ENCODE measurements around the gene INSR.
"Not testable (repeated sequence)": the region's sequence is repeated elsewhere in the genome, so short reads cannot be mapped to it uniquely, and the experiment has no call there.

Gene INSR

DNA sequence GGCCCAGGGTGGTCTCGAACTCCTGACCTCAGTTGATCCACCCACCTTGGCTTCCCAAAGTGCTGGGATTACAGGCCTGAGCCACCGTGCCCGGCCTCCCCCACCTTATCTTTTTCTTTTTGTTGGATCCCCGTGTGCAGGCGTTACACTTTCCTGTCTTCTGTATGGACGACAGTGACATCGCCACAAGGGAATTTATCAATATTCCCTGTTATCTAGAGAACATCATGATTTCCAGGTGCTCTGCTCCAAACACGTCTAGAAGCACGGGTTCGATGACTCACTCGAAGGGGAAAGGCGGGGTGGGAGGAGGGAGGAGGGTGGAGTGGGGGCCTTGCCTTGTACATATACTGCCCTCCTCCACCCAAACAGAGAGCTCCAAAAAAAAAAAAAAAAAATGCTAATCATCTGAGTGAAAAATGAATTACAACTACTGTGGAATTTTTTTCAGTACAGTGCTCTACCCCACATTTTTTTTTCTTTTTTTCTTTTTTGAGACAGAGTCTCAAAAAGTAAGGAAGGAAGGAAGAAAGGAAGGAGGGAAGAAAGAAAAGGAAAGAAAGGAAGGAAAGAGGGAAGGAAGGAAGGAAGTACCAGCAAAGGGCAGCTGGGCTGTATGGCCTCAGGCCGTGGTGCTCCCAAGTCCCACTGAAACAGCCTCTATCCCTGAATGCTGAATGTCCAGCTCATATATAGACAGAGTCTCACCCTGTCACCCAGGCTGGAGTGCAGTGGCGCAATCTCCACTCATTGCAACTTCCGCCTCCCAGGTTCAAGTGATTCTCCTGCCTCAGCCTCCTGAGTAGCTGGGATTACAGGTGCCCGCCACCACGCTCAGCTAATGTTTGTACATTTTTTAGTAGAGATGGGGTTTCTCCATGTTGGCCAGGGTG is 36.8 kb downstream of the INSR start:
- peak; percentile 18 for DNase-seq

DNA sequence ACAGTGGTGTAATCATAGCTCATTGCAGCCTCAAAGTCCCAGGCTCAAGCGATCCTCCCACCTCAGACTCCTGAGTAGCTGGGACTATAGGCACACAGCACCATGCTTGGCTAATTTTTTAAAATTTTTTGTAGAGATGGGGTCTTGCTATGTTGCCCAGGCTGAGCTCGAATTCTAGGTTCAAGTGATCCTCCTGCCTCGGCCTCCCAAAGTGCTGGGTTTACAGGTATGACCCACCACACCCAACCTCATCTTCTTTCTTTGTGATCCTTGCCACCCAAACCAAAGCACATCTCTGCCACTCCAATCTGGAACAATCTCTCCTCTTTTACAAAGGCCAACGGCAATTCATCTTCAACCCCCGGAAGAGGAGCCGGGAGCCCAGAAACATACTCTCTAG is 38.6 kb downstream of the INSR start:
- DNase-seq: no peak

- no peak for DNase-seq
Observed at GRCh38 chr19:7255119-7255518, 39.1 kb downstream of the INSR start.

DNA sequence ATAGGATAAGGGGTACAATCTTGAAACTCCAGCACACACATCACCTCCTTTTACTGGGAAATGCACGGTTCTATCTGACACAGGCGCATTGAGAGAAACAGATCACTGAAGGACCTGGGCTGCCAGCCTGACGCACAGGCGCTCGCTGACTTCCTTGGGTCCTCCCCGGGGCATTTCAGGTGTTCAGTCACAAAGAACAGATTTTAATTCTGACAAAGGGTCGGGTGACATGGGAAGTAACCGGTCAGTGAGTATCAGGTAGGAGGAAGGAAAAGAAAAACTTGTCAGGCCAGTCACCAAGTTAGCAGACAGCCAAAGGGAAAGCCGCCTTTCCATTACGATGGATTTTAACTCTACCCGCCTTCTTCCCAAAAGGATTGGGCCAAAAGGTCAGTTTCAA is 39.6 kb downstream of the INSR start:
- DNase-seq: no peak

DNA sequence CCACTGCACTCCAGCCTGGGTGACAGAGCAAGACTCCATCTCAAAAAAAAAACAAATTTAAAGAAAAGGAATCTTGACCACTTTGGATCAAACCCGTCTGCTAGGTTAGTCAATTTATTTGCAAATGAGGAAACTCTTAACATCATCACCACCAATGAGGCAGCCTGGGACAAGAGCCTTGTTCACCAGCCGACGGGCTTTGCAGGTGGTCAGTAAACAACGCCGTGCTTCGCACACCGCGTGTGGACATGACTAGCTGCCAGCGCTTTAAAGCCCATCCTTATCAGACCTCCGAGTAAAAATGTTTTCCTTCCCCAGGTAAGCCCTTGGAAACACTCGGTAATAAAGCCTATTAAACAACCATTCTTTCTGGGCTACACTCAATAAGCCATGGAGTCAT is 41.9 kb downstream of the INSR start:
- DNase-seq: no peak

DNA sequence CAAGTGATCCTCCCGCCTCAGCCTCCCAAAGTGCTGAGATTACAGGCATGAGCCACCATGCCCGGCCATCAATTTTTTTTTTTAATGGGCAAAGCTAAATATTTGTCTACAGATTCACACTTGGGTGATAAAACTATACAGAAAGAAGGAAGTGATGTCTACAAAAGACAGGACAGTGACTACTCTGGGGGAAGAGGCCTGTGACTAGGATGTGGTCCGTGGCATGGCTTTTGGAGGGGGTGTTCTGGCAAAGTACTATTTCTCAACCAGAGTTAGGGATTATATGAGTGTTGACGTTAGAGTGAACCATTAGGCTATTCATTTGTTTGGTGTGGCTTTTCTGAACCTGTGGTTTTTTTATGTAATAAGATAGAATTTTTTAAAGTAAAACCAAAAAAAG is 42.7 kb downstream of the INSR start:
- no peak for DNase-seq

GRCh38 chr19:7250951-7251350 is 43.3 kb downstream of the INSR start:
- DNase-seq: no peak

DNA sequence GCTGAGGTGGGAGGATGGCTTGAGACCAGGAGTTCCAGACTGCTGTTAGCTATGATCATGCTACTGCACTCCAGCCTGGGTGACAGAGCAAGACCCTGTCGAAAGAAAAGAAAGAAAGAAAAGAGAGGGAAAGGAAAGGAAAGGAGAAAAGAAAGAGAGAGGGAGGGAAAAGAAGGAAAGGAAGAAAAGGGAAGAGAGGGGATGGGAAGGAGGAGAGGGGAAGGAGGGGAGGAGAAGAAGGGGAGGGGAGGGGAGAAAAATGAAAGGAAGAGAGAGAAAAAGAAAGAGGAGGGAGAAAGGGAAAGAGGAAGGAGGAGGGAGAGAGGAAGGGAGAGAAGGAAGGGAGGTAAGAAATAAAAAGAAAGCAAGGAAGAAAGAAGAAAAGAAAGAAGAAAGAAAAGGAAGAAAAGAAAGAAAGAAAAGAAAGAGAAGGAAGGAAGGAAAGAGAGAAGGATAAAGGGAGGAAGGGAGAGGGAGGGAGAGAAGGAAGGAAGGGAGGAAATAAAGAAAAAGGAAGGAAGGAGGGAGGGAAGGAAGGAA is 44.1 kb downstream of the INSR start:
- DNase-seq: no peak

- DNase-seq: no peak
Observed at GRCh38 chr19:7247155-7247554, 47.1 kb downstream of the INSR start.

DNA sequence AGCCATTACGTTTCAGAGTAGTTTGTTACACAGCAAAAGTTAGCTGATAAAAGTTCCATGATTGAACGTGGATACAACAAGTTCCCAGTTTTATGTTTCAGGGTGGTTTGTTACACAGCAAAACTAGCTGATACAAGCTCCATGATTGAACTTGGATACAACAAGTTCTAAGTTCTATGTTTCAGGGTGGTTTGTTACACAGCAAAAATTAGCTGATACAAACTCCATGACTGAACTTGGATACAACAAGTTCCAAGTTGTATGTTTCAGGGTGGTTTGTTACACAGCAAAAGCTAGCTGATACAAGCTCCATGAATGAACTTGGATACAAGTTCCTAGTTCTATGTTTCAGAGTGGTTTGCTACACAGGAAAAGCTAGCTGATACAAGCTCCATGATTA is 47.6 kb downstream of the INSR start:
- no peak for DNase-seq

- no peak for DNase-seq
Observed at GRCh38 chr19:7242601-7243258, 51.5 kb downstream of the INSR start.

DNA sequence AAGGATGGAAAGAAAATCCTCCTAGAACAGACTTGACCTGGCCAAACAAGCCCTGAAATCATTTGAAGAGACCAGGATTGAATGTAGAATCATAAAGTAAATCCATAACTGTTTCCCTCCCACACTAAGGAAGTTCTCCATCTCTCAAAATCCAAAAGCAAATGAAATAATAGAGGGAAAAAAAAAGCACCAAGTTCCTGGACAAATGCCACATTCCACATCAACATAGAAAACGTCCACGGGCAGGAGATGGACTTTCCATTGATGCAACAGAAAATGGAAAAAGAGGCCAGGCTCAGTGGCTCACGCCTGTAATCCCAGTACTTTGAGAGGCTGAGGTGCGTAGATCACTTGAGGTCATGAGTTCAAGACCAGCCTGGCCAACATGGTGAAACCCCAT is 56.2 kb downstream of the INSR start:
- no peak for DNase-seq

DNA sequence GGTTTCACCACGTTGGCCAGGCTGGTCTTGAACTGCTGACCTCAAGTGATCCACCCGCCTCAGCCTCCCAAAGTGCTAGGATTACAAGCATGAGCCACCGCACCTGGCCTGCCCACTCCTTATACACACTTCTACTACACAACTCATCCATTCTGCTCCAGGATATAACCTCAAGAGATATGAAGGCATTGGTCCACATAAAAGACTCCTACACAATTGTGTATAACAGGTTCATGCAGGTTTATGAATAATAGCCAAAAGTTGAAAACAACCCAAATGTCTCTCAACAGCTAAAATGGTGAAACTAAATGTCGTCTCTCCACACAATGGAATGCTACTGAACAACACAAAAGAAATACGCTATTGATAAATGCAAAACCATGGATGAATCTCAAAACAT is 58.1 kb downstream of the INSR start:
- DNase-seq: no peak

- no peak for DNase-seq
Observed at GRCh38 chr19:7230826-7231225, 63.4 kb downstream of the INSR start.

DNA sequence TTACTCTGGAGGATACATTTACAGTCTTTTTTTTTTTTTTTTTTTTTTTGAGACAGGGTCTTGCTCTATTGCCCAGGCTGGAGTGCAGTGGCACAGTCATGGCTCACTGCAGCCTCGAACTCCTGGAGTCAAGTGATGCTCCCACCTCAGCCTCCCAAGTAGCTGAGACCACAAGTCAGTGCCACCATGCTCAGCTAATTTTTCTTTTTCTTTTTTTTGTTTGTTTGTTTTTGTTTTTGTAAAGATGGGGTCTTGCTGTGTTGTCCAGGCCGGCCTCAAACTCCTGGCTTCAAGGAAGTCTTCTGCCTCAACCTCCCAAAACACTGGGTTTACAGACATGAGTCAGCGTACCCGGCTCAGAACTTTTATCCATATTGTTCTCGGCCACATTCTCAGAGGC is 64.5 kb downstream of the INSR start:
- no peak for DNase-seq

- no peak for DNase-seq
Observed at GRCh38 chr19:7228935-7229541, 65.2 kb downstream of the INSR start.

DNA sequence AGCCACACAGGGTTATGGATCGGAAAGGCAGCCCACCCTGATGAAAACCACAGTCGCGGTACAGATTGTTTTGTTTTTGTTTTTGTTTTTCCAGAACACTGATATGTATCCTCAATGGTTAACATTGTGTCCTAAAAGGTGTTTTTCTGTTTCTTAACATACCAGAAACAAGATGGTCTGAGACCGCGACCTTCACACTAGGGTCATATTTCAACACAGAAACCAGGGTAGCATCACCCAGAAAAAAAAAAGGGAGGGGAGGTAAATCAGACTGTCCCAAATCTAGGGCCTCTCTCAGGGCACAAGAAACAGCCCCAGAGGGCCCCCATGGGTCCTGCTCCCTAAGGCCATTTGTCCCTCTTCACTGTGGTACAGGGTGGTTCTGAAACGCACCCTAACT is 66.5 kb downstream of the INSR start:
- no peak for DNase-seq

- DNase-seq: not testable (repeated sequence)
Observed at GRCh38 chr19:7227149-7227548, 67.1 kb downstream of the INSR start.

DNA sequence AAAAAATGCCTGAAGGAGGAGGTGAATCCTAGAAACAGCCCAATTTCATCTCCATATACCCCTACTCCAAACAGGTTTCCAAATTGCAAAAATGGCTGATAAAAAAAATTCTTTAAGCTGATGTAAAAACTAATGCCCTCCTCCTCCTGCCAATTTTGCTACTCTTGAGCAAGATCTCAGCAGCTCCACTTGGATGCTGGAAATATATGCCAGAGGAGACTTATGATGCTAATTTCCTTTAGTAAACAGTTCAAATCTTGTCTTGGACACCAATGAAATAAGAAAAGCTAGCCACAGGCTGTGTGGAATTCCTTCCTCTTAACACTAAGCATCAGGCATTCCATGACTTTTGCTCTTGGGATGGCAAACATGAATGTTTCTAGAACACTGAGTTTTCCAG is 67.5 kb downstream of the INSR start:
- DNase-seq: no peak

DNA sequence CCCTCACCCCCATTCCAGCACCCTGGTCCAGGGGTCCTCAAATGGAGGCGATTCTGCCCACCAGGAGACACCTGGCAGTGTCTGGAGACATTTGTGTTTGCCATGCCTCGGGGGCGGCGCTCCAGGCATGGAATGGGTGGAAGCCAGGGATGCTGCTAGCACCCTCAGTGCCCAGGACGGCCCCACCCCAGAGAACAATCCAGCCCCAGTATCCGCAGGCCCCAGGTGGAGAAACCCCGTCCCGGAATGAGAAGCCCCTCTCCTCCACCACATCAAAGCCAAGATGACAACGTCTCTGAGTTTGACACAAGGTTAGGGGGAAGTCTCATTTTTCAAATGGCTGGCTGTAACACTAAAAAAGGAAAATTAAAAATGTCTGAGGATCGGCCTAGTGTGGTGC is 68.5 kb downstream of the INSR start:
- DNase-seq: no peak

GRCh38 chr19:7224995-7225394 is 69.2 kb downstream of the INSR start:
- no peak for DNase-seq

DNA sequence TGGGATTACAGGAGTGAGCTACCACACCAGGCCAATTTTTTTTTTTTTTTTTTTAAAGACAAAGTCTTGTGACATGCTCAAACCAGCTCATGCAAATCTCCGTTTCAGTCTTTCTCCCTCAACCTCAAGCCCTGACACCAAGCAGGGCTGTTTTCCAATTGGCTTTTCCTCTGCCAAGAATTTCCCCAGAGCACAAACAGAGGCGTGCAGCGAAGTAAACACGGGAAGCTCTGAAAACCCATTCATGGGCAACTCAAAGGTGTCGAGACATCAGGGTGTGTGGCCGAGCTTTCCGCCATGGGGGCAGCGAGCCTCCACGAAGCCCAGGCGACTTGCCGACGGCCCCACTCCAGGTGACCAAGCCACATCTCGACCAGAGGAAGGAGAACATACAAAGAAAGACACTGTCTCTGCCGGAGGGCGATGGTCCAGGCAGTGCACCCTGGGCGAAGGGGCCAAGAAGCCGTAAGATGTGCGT is 70.0 kb downstream of the INSR start:
- no peak for DNase-seq

DNA sequence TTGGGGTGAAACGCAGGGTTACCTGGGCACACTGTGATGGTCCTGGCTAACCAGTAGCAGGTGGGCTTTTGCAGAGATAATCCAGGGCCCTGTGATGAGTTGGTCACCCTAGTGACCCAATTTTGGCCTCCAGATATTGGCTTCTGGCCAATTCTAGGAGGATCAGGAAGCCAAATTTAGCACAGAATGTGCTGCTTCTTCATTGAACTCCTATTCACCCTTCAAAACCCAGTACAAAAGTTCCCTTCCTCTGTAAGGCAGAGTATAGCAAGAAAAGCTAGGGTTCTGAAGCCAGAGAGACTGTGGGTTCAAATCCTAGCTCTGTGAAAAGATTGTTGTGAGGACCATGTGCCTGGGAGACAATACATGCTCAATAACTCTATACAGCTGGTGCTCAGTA is 70.8 kb downstream of the INSR start:
- DNase-seq: no peak

- DNase-seq: no peak
Observed at GRCh38 chr19:7219056-7219455, 75.2 kb downstream of the INSR start.
